PC-3 (cell line): ENCODE data around the gene ATP6V1E1.

Experiments
- CTCF ChIP-seq: fragments of 300-600 bp; sonication (generic); conservative IDR thresholded peaks from 2 replicates; pipeline ENCODE4 v1.5.1; 2017; ENCODE audit warnings: antibody characterized with exemption, low read depth, mild to moderate bottlenecking, low read length
- EZH2 ChIP-seq: fragments of 300-600 bp; sonication (generic); IDR thresholded peaks from one replicate; pipeline ENCODE4 v1.6.1; 2017; ENCODE audit warnings: antibody characterized with exemption, mild to moderate bottlenecking, low read length; ENCODE audit not compliant: unreplicated experiment

- TF ChIP-seq CTCF (no peak), EZH2 (no peak)
These were observed 26.7 kb upstream of the ATP6V1E1 start for GRCh38 chr22:17655289-17655688.
